Measurements from ENCODE around the gene AVPR2.

The AVPR2 gene

DNA sequence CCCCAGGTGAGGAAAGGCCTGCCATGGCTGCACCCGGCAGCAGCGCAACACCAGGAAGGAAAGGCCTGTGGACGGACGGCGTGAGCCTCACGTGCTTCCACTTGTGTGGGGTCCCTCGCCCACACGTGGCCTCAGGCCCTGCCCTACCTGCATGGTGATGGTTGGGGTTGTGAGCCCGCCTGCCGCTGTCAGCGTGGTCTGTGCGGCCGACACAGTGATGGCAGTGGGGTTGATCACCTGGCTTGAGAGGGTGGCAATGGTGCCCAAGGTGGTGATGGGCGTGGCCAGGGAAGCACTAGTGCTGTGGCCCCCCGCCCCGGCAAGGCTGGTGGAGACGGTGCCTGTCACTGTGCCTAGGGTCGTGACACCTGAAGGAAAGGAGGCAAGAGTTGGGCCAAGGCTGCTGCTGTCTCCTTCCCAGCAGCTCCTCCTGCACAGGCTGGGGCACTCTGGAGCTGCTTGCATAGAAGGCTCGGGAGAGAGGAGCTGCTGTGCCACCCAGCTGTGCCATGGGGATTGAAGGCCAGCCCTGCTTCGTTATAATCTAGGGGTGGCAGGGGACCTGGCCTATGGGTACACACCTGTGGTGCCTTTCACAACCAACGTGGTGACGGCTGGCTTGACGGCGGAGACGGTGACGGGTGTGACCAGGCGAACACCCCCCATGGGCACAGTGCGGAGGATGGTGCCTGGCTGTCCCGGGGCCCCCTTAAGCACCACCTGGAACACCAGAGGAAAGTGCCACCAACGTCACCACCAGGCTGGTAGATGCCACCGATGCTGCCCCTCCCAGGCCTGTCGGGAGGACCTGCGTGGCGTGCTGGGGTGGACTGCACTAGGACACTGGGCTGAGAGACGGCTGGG is 51.8 kb downstream of the AVPR2 start:
- no peak for DNase-seq (ENCODE audit: low read depth)
- no peak overlapping the region for H3K4me3 ChIP-seq (ENCODE audit: low read depth, low read length)
- TF ChIP-seq, protein P1, sequence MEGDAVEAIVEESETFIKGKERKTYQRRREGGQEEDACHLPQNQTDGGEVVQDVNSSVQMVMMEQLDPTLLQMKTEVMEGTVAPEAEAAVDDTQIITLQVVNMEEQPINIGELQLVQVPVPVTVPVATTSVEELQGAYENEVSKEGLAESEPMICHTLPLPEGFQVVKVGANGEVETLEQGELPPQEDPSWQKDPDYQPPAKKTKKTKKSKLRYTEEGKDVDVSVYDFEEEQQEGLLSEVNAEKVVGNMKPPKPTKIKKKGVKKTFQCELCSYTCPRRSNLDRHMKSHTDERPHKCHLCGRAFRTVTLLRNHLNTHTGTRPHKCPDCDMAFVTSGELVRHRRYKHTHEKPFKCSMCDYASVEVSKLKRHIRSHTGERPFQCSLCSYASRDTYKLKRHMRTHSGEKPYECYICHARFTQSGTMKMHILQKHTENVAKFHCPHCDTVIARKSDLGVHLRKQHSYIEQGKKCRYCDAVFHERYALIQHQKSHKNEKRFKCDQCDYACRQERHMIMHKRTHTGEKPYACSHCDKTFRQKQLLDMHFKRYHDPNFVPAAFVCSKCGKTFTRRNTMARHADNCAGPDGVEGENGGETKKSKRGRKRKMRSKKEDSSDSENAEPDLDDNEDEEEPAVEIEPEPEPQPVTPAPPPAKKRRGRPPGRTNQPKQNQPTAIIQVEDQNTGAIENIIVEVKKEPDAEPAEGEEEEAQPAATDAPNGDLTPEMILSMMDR (IDR thresholded peaks at IDR 0.05; ENCODE audit: insufficient read depth, low read depth, low read length, missing control alignments) = no peak
